Esophagus squamous epithelium (tissue), 5 donors: Measurements from ENCODE around the gene AFDN. TPM values are rescaled to one million over a fixed set of nuclear protein-coding genes. Genes with fewer than 3 reads are reported as not detected.
A peak's percentile ranks its signal among the peaks of the same experiment; 100 is the strongest.

ENCODE experiments used
- DNase-seq: peaks from one replicate; lab custom pipeline; 2025; lab: John Stamatoyannopoulos, UW
- H3K27ac ChIP-seq, 4 donors: fragments of 200-600 bp; sonication (generic); one replicate each; pipeline ENCODE4 v1.5.1; 2016 to 2019; ENCODE audit warnings: mild to moderate bottlenecking in 1 of 4
- H3K27me3 ChIP-seq, 4 donors: fragments of 200-600 bp; sonication (generic); 1 replicate in 3 of 4; 2 replicates in 1 of 4; pipeline versions ENCODE4 v1.5.1 to v1.6.0; 2017 to 2021; ENCODE audit warnings: antibody characterized with exemption in 1 of 4
- H3K36me3 ChIP-seq, 3 donors: fragments of 200-600 bp; sonication (generic); one replicate each; pipeline ENCODE4 v1.5.1; 2016 to 2019
- H3K4me1 ChIP-seq, 3 donors: fragments of 200-600 bp; sonication (generic); one replicate each; pipeline ENCODE4 v1.5.1; 2017 to 2019
- H3K4me3 ChIP-seq, 4 donors: fragments of 200-600 bp; sonication (generic); 1 replicate in 3 of 4; 2 replicates in 1 of 4; pipeline ENCODE4 v1.5.1; 2016 to 2019; ENCODE audit warnings: mild to moderate bottlenecking in 2 of 4, moderate library complexity in 1 of 4
- H3K9me3 ChIP-seq, 3 donors: fragments of 200-600 bp; sonication (generic); one replicate each; pipeline ENCODE4 v1.5.1; 2016 to 2019
- POLR2A ChIP-seq, 4 donors: fragments of 450-650 bp; IDR thresholded peaks; one replicate each; pipeline ENCODE4 v1.6.1; 2017; ENCODE audit warnings: antibody characterized with exemption in 4 of 4, mild to moderate bottlenecking in 4 of 4, moderate library complexity in 3 of 4
- WGBS, 2 donors: methylation state at CpG; one replicate each; pipeline ENCODE4 v1.1.5; 2018; 5-methylcytosine and 5-hydroxymethylcytosine counted together
- intact Hi-C: fragments of 100-400 bp; cut with DNase I; formaldehyde crosslinking; loops from one replicate; pipeline ENCODE4 v1.15.0; 2022
- total RNA-seq, 4 donors: library from RNA; depleted of rRNA; stranded (reverse); fragments of >200 nt; gene quantifications; one replicate each; pipeline ENCODE4 v1.1.0, GENCODE V29; 2016
- TF ChIP-seq, protein P1 (sequence below), 6 experiments: fragments of 450-650 bp in 4 of 6; fragments of 200-600 bp in 2 of 6; sonication (generic) in 2 of 6; IDR thresholded peaks; one replicate each; pipeline ENCODE4 v1.5.1; 2016 to 2019; ENCODE audit warnings: antibody characterized with exemption in 6 of 6, mild to moderate bottlenecking in 4 of 6, moderate library complexity in 4 of 6
- donor health status: DM: yes; HTN: yes; CAD: no.

The AFDN gene
- total RNA-seq, 4 donors from 2014 or later: 93.8 to 250 (median 204) TPM

DNA sequence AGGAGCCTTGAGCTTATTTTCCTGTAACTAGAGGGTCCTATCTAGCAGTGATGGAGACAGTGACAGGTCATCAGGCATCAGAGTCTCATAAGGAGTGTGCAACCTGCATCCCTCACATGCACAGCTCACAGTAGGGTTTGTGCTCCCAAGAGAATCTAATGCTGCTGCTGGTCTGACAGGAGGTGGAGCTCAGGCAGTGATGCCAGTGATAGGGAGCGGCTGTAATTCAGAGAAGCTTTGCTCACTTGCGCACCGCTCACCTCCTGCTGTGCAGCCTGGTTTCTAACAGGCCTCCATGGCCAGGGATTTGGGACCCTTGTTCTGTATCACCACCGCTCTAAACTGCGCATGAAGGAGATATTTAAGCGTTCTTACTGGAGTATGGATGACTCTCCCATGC, 176.1 kb downstream of the AFDN start:
- no peak overlapping the region for H3K4me3 ChIP-seq
- intact Hi-C loops: no loop called here
- H3K4me1 ChIP-seq: peaks cover 0 to 10% (median 5%) of the 10 kb centered on the region in 3 donors
- 100% methylated on average over 3 to 4 of the region's 6 CpGs for WGBS, 2 donors
- H3K27me3 ChIP-seq: peaks cover 0 to 21% (median 0%) of the 10 kb centered on the region in 4 donors
- no peak overlapping the region for H3K27ac ChIP-seq
- no peaks in the 10 kb centered on the region for H3K9me3 ChIP-seq
- no peak for DNase-seq
- no peak for TF ChIP-seq POLR2A (IDR thresholded peaks at IDR 0.05)
- TF ChIP-seq, protein P1, sequence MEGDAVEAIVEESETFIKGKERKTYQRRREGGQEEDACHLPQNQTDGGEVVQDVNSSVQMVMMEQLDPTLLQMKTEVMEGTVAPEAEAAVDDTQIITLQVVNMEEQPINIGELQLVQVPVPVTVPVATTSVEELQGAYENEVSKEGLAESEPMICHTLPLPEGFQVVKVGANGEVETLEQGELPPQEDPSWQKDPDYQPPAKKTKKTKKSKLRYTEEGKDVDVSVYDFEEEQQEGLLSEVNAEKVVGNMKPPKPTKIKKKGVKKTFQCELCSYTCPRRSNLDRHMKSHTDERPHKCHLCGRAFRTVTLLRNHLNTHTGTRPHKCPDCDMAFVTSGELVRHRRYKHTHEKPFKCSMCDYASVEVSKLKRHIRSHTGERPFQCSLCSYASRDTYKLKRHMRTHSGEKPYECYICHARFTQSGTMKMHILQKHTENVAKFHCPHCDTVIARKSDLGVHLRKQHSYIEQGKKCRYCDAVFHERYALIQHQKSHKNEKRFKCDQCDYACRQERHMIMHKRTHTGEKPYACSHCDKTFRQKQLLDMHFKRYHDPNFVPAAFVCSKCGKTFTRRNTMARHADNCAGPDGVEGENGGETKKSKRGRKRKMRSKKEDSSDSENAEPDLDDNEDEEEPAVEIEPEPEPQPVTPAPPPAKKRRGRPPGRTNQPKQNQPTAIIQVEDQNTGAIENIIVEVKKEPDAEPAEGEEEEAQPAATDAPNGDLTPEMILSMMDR (IDR thresholded peaks at IDR 0.05): no peak
- no peaks in the 10 kb centered on the region for H3K36me3 ChIP-seq

DNA sequence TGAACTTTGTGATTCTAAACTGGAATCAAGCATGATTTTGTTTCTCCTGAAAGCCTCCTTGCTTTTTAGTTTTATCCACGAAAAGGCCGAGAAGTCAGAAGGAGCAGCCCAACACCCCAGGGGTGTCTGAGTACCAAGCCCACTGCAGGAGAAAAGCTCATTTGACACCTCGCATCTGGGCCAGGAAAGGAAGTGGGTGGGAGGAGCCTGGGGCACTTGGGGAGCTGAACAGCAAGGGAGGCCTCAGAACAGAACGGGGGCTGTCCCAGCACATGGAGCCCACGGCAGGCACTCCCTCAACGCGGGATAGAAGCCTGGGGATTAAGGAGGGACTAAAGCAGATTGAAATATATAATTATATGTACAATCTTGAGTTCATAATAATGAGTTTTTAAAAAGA, 177.3 kb downstream of the AFDN start:
- peaks cover 0 to 12% (median 0%) of the 10 kb centered on the region in 4 donors for H3K27me3 ChIP-seq
- intact Hi-C loops: no loop called here
- no peak for DNase-seq
- no peaks in the 10 kb centered on the region for H3K9me3 ChIP-seq
- H3K36me3 ChIP-seq: no peaks in the 10 kb centered on the region
- no peak for TF ChIP-seq POLR2A (IDR thresholded peaks at IDR 0.05)
- TF ChIP-seq, protein P1 (IDR thresholded peaks at IDR 0.05): no peak
- peaks cover 0 to 12% (median 5%) of the 10 kb centered on the region in 3 donors for H3K4me1 ChIP-seq
- H3K27ac ChIP-seq: no peak overlapping the region
- WGBS, 2 donors: 76 to 79% methylated on average over 6 to 7 of the region's 7 CpGs
- H3K4me3 ChIP-seq: no peak overlapping the region

DNA sequence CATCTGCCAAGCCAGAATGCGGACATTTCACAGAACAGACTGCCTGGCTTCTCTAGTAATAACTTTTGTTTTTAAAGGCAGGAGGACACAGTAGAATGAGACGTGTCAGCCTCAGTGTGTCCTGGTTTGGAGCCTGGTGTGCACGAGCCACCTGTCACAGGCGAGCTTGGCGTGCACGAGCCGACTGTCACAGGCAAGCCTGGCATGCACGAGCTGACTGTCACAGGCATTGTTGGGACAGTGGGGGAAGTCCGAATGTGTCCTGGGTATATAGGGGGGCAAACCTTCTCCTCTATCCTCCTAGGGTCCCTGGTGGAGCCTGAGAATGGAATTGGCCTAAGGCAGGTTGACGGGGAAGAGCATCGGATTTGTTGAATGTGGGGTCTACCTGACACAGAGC, 178.2 kb downstream of the AFDN start:
- no peak for DNase-seq
- intact Hi-C loops: no loop called here
- Histone ChIP-seq H3K36me3 (no peaks in the 10 kb centered on the region), H3K4me1 (peaks cover 0 to 12% (median 5%) of the 10 kb centered on the region in 3 donors), H3K4me3 (no peak overlapping the region), H3K27ac (no peak overlapping the region), H3K27me3 (peaks cover 0 to 6% (median 0%) of the 10 kb centered on the region in 4 donors), H3K9me3 (no peaks in the 10 kb centered on the region)
- WGBS, 2 donors: 90 to 92% methylated on average over 5 to 11 of the region's 11 CpGs
- TF ChIP-seq, protein P1 (IDR thresholded peaks at IDR 0.05): no peak
- no peak for TF ChIP-seq POLR2A (IDR thresholded peaks at IDR 0.05)

DNA sequence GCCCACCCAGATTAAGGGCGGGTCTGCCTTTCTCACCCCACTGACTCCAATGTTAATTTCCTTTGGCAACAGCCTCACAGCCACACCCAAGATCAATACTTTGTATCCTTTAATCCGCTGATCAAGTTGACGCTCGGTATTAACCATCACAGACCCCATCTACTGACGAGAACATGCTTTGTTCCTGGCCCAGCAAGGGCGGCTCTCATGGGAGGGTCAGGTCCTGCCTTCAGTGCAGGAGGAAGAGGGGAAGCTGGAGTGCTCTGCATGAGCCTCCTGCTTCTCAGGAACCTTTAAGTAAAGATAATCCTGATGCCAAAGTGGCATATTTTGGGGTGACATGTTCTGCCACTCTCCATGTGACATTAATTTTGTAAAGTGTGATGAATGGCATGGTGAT, 179.1 kb downstream of the AFDN start:
- intact Hi-C loops: no loop called here
- WGBS, 2 donors: 68 to 91% methylated on average over 5 to 6 of the region's 6 CpGs
- H3K27me3 ChIP-seq: peaks cover 0 to 6% (median 0%) of the 10 kb centered on the region in 4 donors
- no peaks in the 10 kb centered on the region for H3K36me3 ChIP-seq
- peaks cover 0 to 5% (median 3%) of the 10 kb centered on the region in 3 donors for H3K9me3 ChIP-seq
- no peak overlapping the region for H3K4me3 ChIP-seq
- no peak overlapping the region for H3K27ac ChIP-seq
- H3K4me1 ChIP-seq: peaks cover 0 to 12% (median 5%) of the 10 kb centered on the region in 3 donors
- TF ChIP-seq, protein P1 (IDR thresholded peaks at IDR 0.05): no peak
- no peak for TF ChIP-seq POLR2A (IDR thresholded peaks at IDR 0.05)
- DNase-seq: no peak

DNA sequence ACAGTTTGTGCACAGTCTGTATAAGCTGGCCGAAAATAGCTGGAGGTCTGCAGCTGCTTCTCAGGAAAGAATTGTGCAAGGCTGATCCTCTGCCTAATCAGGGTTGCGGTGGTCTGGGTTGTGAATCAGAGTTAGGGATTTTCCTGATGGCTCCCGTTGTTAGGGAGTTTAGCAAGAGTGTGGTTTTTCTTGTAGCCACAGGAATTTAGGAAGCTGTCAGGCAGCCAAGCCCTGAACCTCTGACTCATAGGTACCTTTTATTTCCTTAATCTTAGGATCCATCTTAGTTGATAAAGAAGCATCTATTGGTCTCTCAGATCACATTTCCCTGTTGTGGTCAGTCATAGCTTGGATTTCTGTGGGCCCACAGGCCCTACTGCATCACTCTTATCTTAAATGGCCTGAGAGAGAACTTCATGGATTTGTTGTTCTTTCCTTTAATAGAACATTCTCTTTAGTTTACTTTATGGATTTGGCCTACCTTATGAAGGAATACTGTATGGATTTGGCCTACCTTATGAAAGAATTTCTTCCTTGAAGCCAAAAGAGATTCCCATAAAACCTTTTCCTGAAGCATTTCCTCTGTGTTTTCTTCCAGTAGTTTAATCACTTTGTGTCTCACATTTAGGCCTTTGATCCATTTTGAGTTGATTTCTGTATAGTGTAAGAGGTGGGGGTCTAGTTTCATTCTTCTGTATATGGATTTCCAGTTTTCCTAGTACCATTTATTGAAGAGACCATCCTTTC, 181.1 kb downstream of the AFDN start:
- no peak for DNase-seq
- intact Hi-C loops: no loop called here
- TF ChIP-seq POLR2A (IDR thresholded peaks at IDR 0.05): no peak
- TF ChIP-seq, protein P1 (IDR thresholded peaks at IDR 0.05): no peak
- WGBS, 2 donors: 19 to 33% methylated on average over 3 of the region's 3 CpGs
- peaks cover 0 to 12% (median 5%) of the 10 kb centered on the region in 3 donors for H3K4me1 ChIP-seq
- no peak overlapping the region for H3K4me3 ChIP-seq
- peaks cover 0 to 6% (median 0%) of the 10 kb centered on the region in 4 donors for H3K27me3 ChIP-seq
- peak overlapping the region in 1 of 4 donors; percentile 25 for H3K27ac ChIP-seq
- no peaks in the 10 kb centered on the region for H3K36me3 ChIP-seq
- peaks cover 0 to 23% (median 18%) of the 10 kb centered on the region in 3 donors for H3K9me3 ChIP-seq
